Sigmoid colon (tissue), 7 donors: ENCODE measurements around the gene ANKRD60. TPM values are rescaled to one million over a fixed set of nuclear protein-coding genes. Genes with fewer than 3 reads are reported as not detected.

Experiments used
- DNase-seq: peaks from one replicate; pipeline ENCODE4 v3.0.0-alpha.2; 2019
- H3K27ac ChIP-seq, 4 donors: fragments of 200-600 bp; sonication (generic); one replicate each; pipeline ENCODE4 v1.5.1; 2016 to 2019; ENCODE audit warnings: mild to moderate bottlenecking in 1 of 4
- H3K27me3 ChIP-seq, 3 donors: fragments of 200-600 bp; sonication (generic); one replicate each; pipeline ENCODE4 v1.5.1; 2019; ENCODE audit warnings: mild to moderate bottlenecking in 1 of 3
- H3K36me3 ChIP-seq, 4 donors: fragments of 200-600 bp; sonication (generic); one replicate each; pipeline ENCODE4 v1.5.1; 2016 to 2019
- H3K4me1 ChIP-seq, 4 donors: fragments of 200-600 bp; sonication (generic); one replicate each; pipeline ENCODE4 v1.5.1; 2017 to 2019
- H3K4me3 ChIP-seq, 4 donors: fragments of 200-600 bp; sonication (generic); one replicate each; pipeline ENCODE4 v1.5.1; 2017 to 2019; ENCODE audit warnings: mild to moderate bottlenecking in 2 of 4, moderate library complexity in 1 of 4
- H3K9me3 ChIP-seq, 4 donors: fragments of 200-600 bp in 3 of 4; sonication (generic) in 3 of 4; one replicate each; pipeline versions ENCODE4 v1.5.1 to v1.6.1; 2013 to 2019
- CTCF ChIP-seq, 4 experiments: fragments of 450-650 bp in 3 of 4; fragments of 200-600 bp in 1 of 4; IDR thresholded peaks; one replicate each; pipeline ENCODE4 v1.5.1; 2016 to 2019; ENCODE audit warnings: antibody characterized with exemption in 4 of 4, mild to moderate bottlenecking in 3 of 4, moderate library complexity in 2 of 4
- EP300 ChIP-seq, 4 donors: sonication (generic); formaldehyde crosslinking; IDR thresholded peaks; one replicate each; pipeline ENCODE4 v1.6.1; 2017; ENCODE audit warnings: antibody characterized with exemption in 4 of 4
- POLR2A ChIP-seq, 2 donors: fragments of 450-650 bp; IDR thresholded peaks; one replicate each; pipeline ENCODE4 v1.6.1; 2016; ENCODE audit warnings: antibody characterized with exemption in 2 of 2, mild to moderate bottlenecking in 2 of 2, moderate library complexity in 2 of 2
- POLR2AphosphoS5 ChIP-seq, 4 donors: sonication (generic); formaldehyde crosslinking; IDR thresholded peaks; one replicate each; pipeline ENCODE4 v1.6.1; 2017; ENCODE audit warnings: antibody characterized with exemption in 4 of 4
- WGBS, 2 donors: extraction: QIAGEN DNeasy Blood & Tissue Kit; methylation state at CpG; one replicate each; pipeline ENCODE4 v1.1.7; 2013; 5-methylcytosine and 5-hydroxymethylcytosine counted together
- intact Hi-C: fragments of 100-400 bp; cut with DNase I; formaldehyde crosslinking; loops from one replicate; pipeline ENCODE4 v1.15.1; 2023
- polyA plus RNA-seq, 3 donors: library from polyadenylated mRNA; stranded (reverse); fragments of 200-250 nt; gene quantifications; one replicate each; pipeline ENCODE4 v1.2.3, GENCODE V29; 2013
- total RNA-seq, 4 donors: library from RNA; depleted of rRNA; stranded (reverse); fragments of >200 nt; gene quantifications; one replicate each; pipeline ENCODE4 v1.1.0, GENCODE V29; 2016
- donor health status: healthy with polysubstance abuse.
- donor health status: Bipolar disorder and iron deficiency.
- donor health status: healthy.

ANKRD60 gene
- total and polyA plus RNA-seq, 7 donors, result 0.82 TPM; not detected in 6

- no peaks in the 10 kb centered on the region for H3K36me3 ChIP-seq
- H3K27ac ChIP-seq, result no peak overlapping the region
- TF ChIP-seq POLR2AphosphoS5 (IDR thresholded peaks at IDR 0.05) (no peak), POLR2A (IDR thresholded peaks at IDR 0.05) (no peak), CTCF (IDR thresholded peaks at IDR 0.05) (no peak), EP300 (IDR thresholded peaks at IDR 0.05) (no peak)
- intact Hi-C loops, result no loop called here
- DNase-seq, result no peak
- WGBS, 2 donors, result 75 to 87% methylated on average over 7 of the region's 7 CpGs
- peaks cover 0 to 8% (median 1%) of the 10 kb centered on the region in 4 donors for H3K4me1 ChIP-seq
- peaks cover 0 to 2% (median 0%) of the 10 kb centered on the region in 4 donors for H3K9me3 ChIP-seq
- H3K4me3 ChIP-seq, result no peak overlapping the region
- H3K27me3 ChIP-seq, result peaks cover 0 to 16% (median 8%) of the 10 kb centered on the region in 3 donors
Observed at GRCh38 chr20:58210398-58210747, 18.1 kb downstream of the ANKRD60 start.

GRCh38 chr20:58209652-58210397 lies 18.6 kb downstream of the ANKRD60 start:
- H3K36me3 ChIP-seq, result no peaks in the 10 kb centered on the region
- intact Hi-C loops, result loop anchor here (1.0 to 2.0 kb wide), 2 partner anchors 613 to 695 kb away; no protein-coding TSS in a partner anchor
- H3K4me3 ChIP-seq, result no peak overlapping the region

GRCh38 chr20:58208944-58209343 lies 19.5 kb downstream of the ANKRD60 start:
- Histone ChIP-seq H3K4me3 (no peak overlapping the region), H3K9me3 (peaks cover 0 to 2% (median 0%) of the 10 kb centered on the region in 4 donors), H3K27me3 (peaks cover 0 to 16% (median 8%) of the 10 kb centered on the region in 3 donors), H3K4me1 (peaks cover 0 to 8% (median 1%) of the 10 kb centered on the region in 4 donors), H3K27ac (no peak overlapping the region), H3K36me3 (no peaks in the 10 kb centered on the region)
- DNase-seq, result no peak
- intact Hi-C loops, result loop anchor here (1.0 to 2.0 kb wide), 2 partner anchors 612 to 694 kb away; no protein-coding TSS in a partner anchor
- 80 to 87% methylated on average over 8 of the region's 8 CpGs for WGBS, 2 donors
- TF ChIP-seq CTCF (IDR thresholded peaks at IDR 0.05) (no peak), EP300 (IDR thresholded peaks at IDR 0.05) (no peak), POLR2A (IDR thresholded peaks at IDR 0.05) (no peak), POLR2AphosphoS5 (IDR thresholded peaks at IDR 0.05) (no peak)

More at GRCh38 chr20:58209652-58210397, 18.6 kb downstream of the ANKRD60 start:
- no peak overlapping the region for H3K27ac ChIP-seq
- TF ChIP-seq POLR2AphosphoS5 (IDR thresholded peaks at IDR 0.05) (peak in 1 of 4 donors; percentile 15), CTCF (IDR thresholded peaks at IDR 0.05) (peak; percentile 99 to 100 (median 100)), EP300 (IDR thresholded peaks at IDR 0.05) (no peak)
- peaks cover 0 to 2% (median 0%) of the 10 kb centered on the region in 4 donors for H3K9me3 ChIP-seq
- H3K27me3 ChIP-seq, result peaks cover 0 to 16% (median 8%) of the 10 kb centered on the region in 3 donors
- H3K4me1 ChIP-seq, result peaks cover 0 to 8% (median 1%) of the 10 kb centered on the region in 4 donors
- DNase-seq, result peak; percentile 91
- WGBS, 2 donors, result 5 to 7% methylated on average over 46 of the region's 46 CpGs

GRCh38 chr20:58205850-58206249 lies 22.6 kb downstream of the ANKRD60 start:
- Histone ChIP-seq H3K36me3 (no peaks in the 10 kb centered on the region), H3K27ac (no peak overlapping the region), H3K4me1 (peaks cover 0 to 8% (median 1%) of the 10 kb centered on the region in 4 donors), H3K9me3 (no peaks in the 10 kb centered on the region), H3K4me3 (no peak overlapping the region), H3K27me3 (peaks cover 0 to 10% (median 8%) of the 10 kb centered on the region in 3 donors)
- WGBS, 2 donors, result 93 to 94% methylated on average over 31 of the region's 31 CpGs
- intact Hi-C loops, result no loop called here
- TF ChIP-seq CTCF (IDR thresholded peaks at IDR 0.05) (no peak), POLR2A (IDR thresholded peaks at IDR 0.05) (no peak), POLR2AphosphoS5 (IDR thresholded peaks at IDR 0.05) (no peak), EP300 (IDR thresholded peaks at IDR 0.05) (no peak)
- DNase-seq, result no peak
